ENCODE data around the gene DSPP.

DNA sequence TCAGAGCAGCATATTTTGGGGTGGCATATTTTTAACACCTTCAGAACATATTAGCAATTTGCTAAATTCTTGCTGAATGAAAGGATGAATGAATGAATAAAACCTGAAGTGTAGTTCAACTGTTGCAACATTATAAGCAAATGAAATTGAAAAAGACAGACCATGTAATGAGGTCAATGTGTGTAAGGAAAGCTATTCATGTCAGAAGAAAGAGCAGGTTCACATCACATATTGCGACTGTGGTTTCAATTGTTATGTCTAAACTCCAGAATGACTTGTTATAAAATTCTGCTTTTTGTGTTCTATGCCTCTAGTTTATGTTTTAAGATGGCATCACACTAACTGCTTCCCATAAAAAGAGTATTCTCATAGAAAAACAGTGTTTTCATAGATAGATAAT lies 32.9 kb upstream of the DSPP start:
- TF ChIP-seq CTCF (IDR thresholded peaks at IDR 0.05): no peak
- no peak for TF ChIP-seq POLR2A (IDR thresholded peaks at IDR 0.05)
- TF ChIP-seq EP300 (IDR thresholded peaks at IDR 0.05): no peak

Data from tibial nerve (tissue), 4 donors.